IMR-90 (cell line): ENCODE measurements around the gene CPTP.

Source experiments
- CEBPB ChIP-seq: IDR thresholded peaks from 2 replicates; pipeline ENCODE4 v1.6.1; 2012; ENCODE audit warnings: low read depth, low read length, improper control_type of control experiment
- CTCF ChIP-seq: conservative IDR thresholded peaks from 2 replicates; pipeline ENCODE4 v1.5.1; 2012; ENCODE audit warnings: mild to moderate bottlenecking, low read depth, low read length, improper control_type of control experiment

GRCh38 chr1:1355416-1355815, 30.8 kb downstream of the CPTP start:
- TF ChIP-seq CTCF (no peak), CEBPB (no peak)
